MM.1S (cell line): ENCODE results near the gene FAM170B.

Source experiments
- EZH2 ChIP-seq: fragments of 300-600 bp; sonication (generic); optimal IDR thresholded peaks from 2 replicates; pipeline ENCODE3; 2017; ENCODE audit warnings: low read depth, mild to moderate bottlenecking, antibody characterized with exemption, low read length, mixed read lengths
- EZH2phosphoT487 ChIP-seq: fragments of 300-600 bp; sonication (generic); IDR thresholded peaks from 2 replicates; pipeline ENCODE4 v1.6.1; 2018; ENCODE audit warnings: antibody characterized with exemption, low read length
- TF ChIP-seq, protein P1 (sequence below): fragments of 300-600 bp; sonication (generic); IDR thresholded peaks from 2 replicates; pipeline ENCODE4 v1.5.1; 2016; ENCODE audit warnings: antibody characterized with exemption, low read length, mixed read lengths

DNA sequence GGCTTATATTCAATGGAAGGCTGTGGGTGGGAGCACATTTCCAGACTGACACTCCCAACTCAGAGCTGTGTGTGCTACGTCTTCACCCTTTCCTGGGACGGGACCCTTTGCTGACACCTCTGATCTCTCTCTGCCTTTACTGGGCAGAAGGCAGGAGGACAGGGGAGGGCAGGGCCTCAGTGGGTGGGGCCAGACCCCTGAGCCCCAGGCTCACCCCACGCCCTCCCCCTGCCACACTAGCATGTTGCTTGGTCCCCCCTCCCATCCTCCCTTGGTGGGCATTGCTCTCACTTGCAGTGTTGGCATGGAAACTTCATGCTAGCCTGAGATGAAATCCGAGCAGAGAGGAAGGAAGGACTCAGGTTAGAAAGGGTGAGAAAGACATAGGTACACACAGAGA lies 36.0 kb upstream of the FAM170B start:
- TF ChIP-seq, protein P1, sequence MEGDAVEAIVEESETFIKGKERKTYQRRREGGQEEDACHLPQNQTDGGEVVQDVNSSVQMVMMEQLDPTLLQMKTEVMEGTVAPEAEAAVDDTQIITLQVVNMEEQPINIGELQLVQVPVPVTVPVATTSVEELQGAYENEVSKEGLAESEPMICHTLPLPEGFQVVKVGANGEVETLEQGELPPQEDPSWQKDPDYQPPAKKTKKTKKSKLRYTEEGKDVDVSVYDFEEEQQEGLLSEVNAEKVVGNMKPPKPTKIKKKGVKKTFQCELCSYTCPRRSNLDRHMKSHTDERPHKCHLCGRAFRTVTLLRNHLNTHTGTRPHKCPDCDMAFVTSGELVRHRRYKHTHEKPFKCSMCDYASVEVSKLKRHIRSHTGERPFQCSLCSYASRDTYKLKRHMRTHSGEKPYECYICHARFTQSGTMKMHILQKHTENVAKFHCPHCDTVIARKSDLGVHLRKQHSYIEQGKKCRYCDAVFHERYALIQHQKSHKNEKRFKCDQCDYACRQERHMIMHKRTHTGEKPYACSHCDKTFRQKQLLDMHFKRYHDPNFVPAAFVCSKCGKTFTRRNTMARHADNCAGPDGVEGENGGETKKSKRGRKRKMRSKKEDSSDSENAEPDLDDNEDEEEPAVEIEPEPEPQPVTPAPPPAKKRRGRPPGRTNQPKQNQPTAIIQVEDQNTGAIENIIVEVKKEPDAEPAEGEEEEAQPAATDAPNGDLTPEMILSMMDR = no peak
- TF ChIP-seq EZH2 (no peak), EZH2phosphoT487 (no peak)
